HG03442 (cell line): ENCODE data around the gene CHMP1B.
"Not testable (repeated sequence)": the region's sequence is repeated elsewhere in the genome, so short reads cannot be mapped to it uniquely, and the experiment has no call there.

Experiments used
- ATAC-seq: cut with Tn5 transposase; IDR thresholded peaks from one replicate; pipeline ENCODE4 v1.9.1; 2021; ENCODE audit warnings: mild to moderate bottlenecking, moderate library complexity; ENCODE audit not compliant: unreplicated experiment

The CHMP1B gene

GRCh38 chr18:11866329-11866728 lies 15.1 kb downstream of the CHMP1B start:
- ATAC-seq = no peak

- ATAC-seq = no peak
Measured at GRCh38 chr18:11866764-11867163, 15.6 kb downstream of the CHMP1B start.

- no peak for ATAC-seq
Measured at GRCh38 chr18:11868230-11868629, 17.0 kb downstream of the CHMP1B start.

- no peak for ATAC-seq
Measured at GRCh38 chr18:11871501-11871900, 20.3 kb downstream of the CHMP1B start.

GRCh38 chr18:11872479-11873136 lies 21.4 kb downstream of the CHMP1B start:
- no peak for ATAC-seq

GRCh38 chr18:11873670-11874340 lies 22.6 kb downstream of the CHMP1B start:
- ATAC-seq = no peak

- no peak for ATAC-seq
Measured at GRCh38 chr18:11874676-11875075, 23.5 kb downstream of the CHMP1B start.

- ATAC-seq = no peak
Measured at GRCh38 chr18:11877497-11878135, 26.4 kb downstream of the CHMP1B start.

GRCh38 chr18:11880586-11881304 lies 29.5 kb downstream of the CHMP1B start:
- no peak for ATAC-seq

GRCh38 chr18:11882636-11883035 lies 31.4 kb downstream of the CHMP1B start:
- ATAC-seq = no peak

- peak; percentile 78 for ATAC-seq
Measured at GRCh38 chr18:11883153-11883552, 31.9 kb downstream of the CHMP1B start.

- no peak for ATAC-seq
Measured at GRCh38 chr18:11884396-11885030, 33.3 kb downstream of the CHMP1B start.

- ATAC-seq = no peak
Measured at GRCh38 chr18:11885278-11885947, 34.2 kb downstream of the CHMP1B start.

- no peak for ATAC-seq
Measured at GRCh38 chr18:11886577-11887110, 35.4 kb downstream of the CHMP1B start.

- no peak for ATAC-seq
Measured at GRCh38 chr18:11887328-11888128, 36.3 kb downstream of the CHMP1B start.

GRCh38 chr18:11888726-11889125 lies 37.5 kb downstream of the CHMP1B start:
- ATAC-seq = no peak

- no peak for ATAC-seq
Measured at GRCh38 chr18:11889284-11889683, 38.1 kb downstream of the CHMP1B start.

GRCh38 chr18:11891737-11892136 lies 40.5 kb downstream of the CHMP1B start:
- no peak for ATAC-seq

GRCh38 chr18:11892438-11892837 lies 41.2 kb downstream of the CHMP1B start:
- ATAC-seq = not testable (repeated sequence)
